ENCODE results near the gene UBR1.

- TF ChIP-seq CTCF (IDR thresholded peaks at IDR 0.05; ENCODE audit: insufficient read depth, low read length) = no peak
- no peak for TF ChIP-seq POLR2AphosphoS5 (IDR thresholded peaks at IDR 0.05; ENCODE audit: low read depth)
- no peak for TF ChIP-seq REST (IDR thresholded peaks at IDR 0.05; ENCODE audit: insufficient replicate concordance, low read depth)
Measured at GRCh38 chr15:43082509-43082908, 23.3 kb downstream of the UBR1 start.
